ENCODE measurements around the gene DPPA3. TPM values are rescaled to one million over a fixed set of nuclear protein-coding genes. Genes with fewer than 3 reads are reported as not detected.

Gene DPPA3
- total RNA-seq, 1 experiment from 2014 or later: not detected

- BruUV-seq (replicated peaks): no TSS peak
- ATAC-seq (no peak), DNase-seq (ENCODE audit: low read depth, low spot score) (no peak)
- in situ Hi-C loops (cut with HindIII; ENCODE audit: low pct_unique_long_range_greater_than_20kb, low sequenced_read_pairs) (no loop called here), intact Hi-C loops (cut with micrococcal nuclease; ENCODE audit: unreplicated experiment) (no loop called here)
- Histone ChIP-seq H3K27ac (ENCODE audit: low read length) (no peak overlapping the region), H3K36me3 (ENCODE audit: control insufficient read depth, insufficient read depth, low read length) (no peaks in the 10 kb centered on the region), H3K27me3 (ENCODE audit: control insufficient read depth, insufficient read depth, low read length) (no peaks in the 10 kb centered on the region), H3K9me3 (ENCODE audit: control insufficient read depth, insufficient read depth, low read depth, low read length) (no peaks in the 10 kb centered on the region), H3K4me3 (ENCODE audit: low read depth in 2 of 2, low read length in 2 of 2) (no peak overlapping the region), H3K4me1 (ENCODE audit: control insufficient read depth, insufficient read depth, low read length) (no peaks in the 10 kb centered on the region)
- POLR2A ChIA-PET: no interaction called here
- TF ChIP-seq POLR2AphosphoS5 (IDR thresholded peaks at IDR 0.05; ENCODE audit: low read depth, low read length) (no peak), CTCF (IDR thresholded peaks at IDR 0.05) (no peak), SIN3A (IDR thresholded peaks at IDR 0.05; ENCODE audit: borderline replicate concordance, insufficient read depth, low read depth, low read length) (no peak), REST (IDR thresholded peaks at IDR 0.05; ENCODE audit: insufficient read depth in 1 of 2, low read depth in 2 of 2, low read length in 1 of 2) (no peak), TCF7L2 (IDR thresholded peaks at IDR 0.05; ENCODE audit: low read depth, low read length) (no peak)
- CTCF ChIA-PET: no interaction called here
Observed at GRCh38 chr12:7694556-7695236, 16.5 kb upstream of the DPPA3 start.

GRCh38 chr12:7695237-7695560, 16.0 kb upstream of the DPPA3 start:
- no TSS peak for BruUV-seq (replicated peaks)
- in situ Hi-C loops (cut with HindIII; ENCODE audit: low pct_unique_long_range_greater_than_20kb, low sequenced_read_pairs): no loop called here
- Histone ChIP-seq H3K27ac (ENCODE audit: low read length) (no peak overlapping the region), H3K4me3 (ENCODE audit: low read depth in 2 of 2, low read length in 2 of 2) (no peak overlapping the region), H3K4me1 (ENCODE audit: control insufficient read depth, insufficient read depth, low read length) (no peaks in the 10 kb centered on the region), H3K9me3 (ENCODE audit: control insufficient read depth, insufficient read depth, low read depth, low read length) (no peaks in the 10 kb centered on the region), H3K27me3 (ENCODE audit: control insufficient read depth, insufficient read depth, low read length) (no peaks in the 10 kb centered on the region), H3K36me3 (ENCODE audit: control insufficient read depth, insufficient read depth, low read length) (no peaks in the 10 kb centered on the region)
- no peak for DNase-seq (ENCODE audit: low read depth, low spot score)
- intact Hi-C loops (cut with micrococcal nuclease; ENCODE audit: unreplicated experiment): no loop called here
- no peak for TF ChIP-seq SIN3A (IDR thresholded peaks at IDR 0.05; ENCODE audit: borderline replicate concordance, insufficient read depth, low read depth, low read length)
- TF ChIP-seq POLR2AphosphoS5 (IDR thresholded peaks at IDR 0.05; ENCODE audit: low read depth, low read length): no peak
- CTCF ChIA-PET: no interaction called here
- no peak for ATAC-seq
- POLR2A ChIA-PET: no interaction called here

DNA sequence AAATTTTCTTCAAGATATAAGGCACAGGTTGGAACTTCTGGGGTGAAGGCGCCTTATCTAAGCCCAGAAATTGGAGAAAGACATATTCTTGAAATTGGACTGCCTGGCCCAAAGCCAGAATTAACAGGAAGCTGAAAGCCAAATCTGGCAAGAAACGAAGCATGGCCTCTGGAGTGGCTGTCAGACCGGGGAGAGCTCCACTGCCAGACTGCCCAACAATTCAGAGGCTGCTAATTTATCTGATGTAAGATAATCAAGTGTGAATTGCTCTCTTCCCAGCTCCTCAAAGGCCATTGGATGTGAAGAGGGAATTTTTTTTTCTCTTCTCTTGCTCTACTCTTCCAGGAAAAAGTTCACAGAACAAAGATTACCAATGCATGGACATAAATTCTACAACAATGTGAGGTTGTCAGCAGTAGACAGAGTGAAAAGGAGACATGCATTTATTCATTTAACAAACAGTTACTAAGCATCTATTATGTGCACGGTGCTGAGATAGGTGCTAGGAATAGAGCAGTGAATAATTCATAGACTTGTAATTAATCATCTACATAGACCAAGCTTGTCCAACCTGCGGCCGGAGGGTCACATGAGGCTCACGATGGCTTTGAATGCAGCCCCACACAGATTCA, 15.6 kb upstream of the DPPA3 start, which contains the start of gene GDF3:
Gene GDF3, minus strand, starts transcription at position 210 of the 632 bp plus-strand sequence. Its CDS starts 47 bp downstream, at position 163.
- Histone ChIP-seq H3K4me3 (ENCODE audit: low read depth in 2 of 2, low read length in 2 of 2) (no peak within 1 kb of the TSS), H3K36me3 (ENCODE audit: control insufficient read depth, insufficient read depth, low read length) (no peaks in the 10 kb centered on the region), H3K27me3 (ENCODE audit: control insufficient read depth, insufficient read depth, low read length) (no peaks in the 10 kb centered on the region), H3K27ac (ENCODE audit: low read length) (no peak within 1 kb of the TSS), H3K9me3 (ENCODE audit: control insufficient read depth, insufficient read depth, low read depth, low read length) (no peaks in the 10 kb centered on the region), H3K4me1 (ENCODE audit: control insufficient read depth, insufficient read depth, low read length) (no peaks in the 10 kb centered on the region)
- no peak for DNase-seq (ENCODE audit: low read depth, low spot score)
- no peak for ATAC-seq
- in situ Hi-C loops (cut with HindIII; ENCODE audit: low pct_unique_long_range_greater_than_20kb, low sequenced_read_pairs) (no loop called here), intact Hi-C loops (cut with micrococcal nuclease; ENCODE audit: unreplicated experiment) (no loop called here)
- CTCF ChIA-PET: no interaction called here
- POLR2A ChIA-PET: no interaction called here
- TF ChIP-seq CTCF (IDR thresholded peaks at IDR 0.05) (no peak), TCF7L2 (IDR thresholded peaks at IDR 0.05; ENCODE audit: low read depth, low read length) (no peak), POLR2AphosphoS5 (IDR thresholded peaks at IDR 0.05; ENCODE audit: low read depth, low read length) (no peak), SIN3A (IDR thresholded peaks at IDR 0.05; ENCODE audit: borderline replicate concordance, insufficient read depth, low read depth, low read length) (no peak)
- BruUV-seq (replicated peaks): no TSS peak

Measured in Panc1 (cell line).